Thyroid gland (tissue), 4 donors: Measurements from ENCODE around the gene SLC35F3.

ENCODE experiments used
- CTCF ChIP-seq, 6 experiments: fragments of 200-600 bp in 3 of 6; fragments of 450-650 bp in 3 of 6; sonication (generic) in 3 of 6; IDR thresholded peaks; one replicate each; pipeline ENCODE4 v1.5.1; 2016 to 2019; ENCODE audit warnings: antibody characterized with exemption in 6 of 6, mild to moderate bottlenecking in 2 of 6, inconsistent platforms in 1 of 6, moderate library complexity in 1 of 6
- POLR2A ChIP-seq, 2 donors: fragments of 450-650 bp; IDR thresholded peaks; one replicate each; pipeline ENCODE4 v1.6.1; 2017; ENCODE audit warnings: antibody characterized with exemption in 2 of 2, mild to moderate bottlenecking in 2 of 2, moderate library complexity in 1 of 2

- TF ChIP-seq CTCF (IDR thresholded peaks at IDR 0.05) (no peak), POLR2A (IDR thresholded peaks at IDR 0.05) (no peak)
Measured at GRCh38 chr1:234280500-234280899, 376.0 kb downstream of the SLC35F3 start.
